Activated CD8-positive, alpha-beta memory T cell treated with anti-CD3 and anti-CD28 coated beads, Interleukin-2, amount 50 U/mL, for 24 hours (primary cell): ENCODE measurements around the gene TMEM256.

Experiments
- DNase-seq: peaks from one replicate; pipeline ENCODE4 v3.0.0-alpha.2; 2020; ENCODE audit errors: extremely low read depth

The TMEM256 gene

DNA sequence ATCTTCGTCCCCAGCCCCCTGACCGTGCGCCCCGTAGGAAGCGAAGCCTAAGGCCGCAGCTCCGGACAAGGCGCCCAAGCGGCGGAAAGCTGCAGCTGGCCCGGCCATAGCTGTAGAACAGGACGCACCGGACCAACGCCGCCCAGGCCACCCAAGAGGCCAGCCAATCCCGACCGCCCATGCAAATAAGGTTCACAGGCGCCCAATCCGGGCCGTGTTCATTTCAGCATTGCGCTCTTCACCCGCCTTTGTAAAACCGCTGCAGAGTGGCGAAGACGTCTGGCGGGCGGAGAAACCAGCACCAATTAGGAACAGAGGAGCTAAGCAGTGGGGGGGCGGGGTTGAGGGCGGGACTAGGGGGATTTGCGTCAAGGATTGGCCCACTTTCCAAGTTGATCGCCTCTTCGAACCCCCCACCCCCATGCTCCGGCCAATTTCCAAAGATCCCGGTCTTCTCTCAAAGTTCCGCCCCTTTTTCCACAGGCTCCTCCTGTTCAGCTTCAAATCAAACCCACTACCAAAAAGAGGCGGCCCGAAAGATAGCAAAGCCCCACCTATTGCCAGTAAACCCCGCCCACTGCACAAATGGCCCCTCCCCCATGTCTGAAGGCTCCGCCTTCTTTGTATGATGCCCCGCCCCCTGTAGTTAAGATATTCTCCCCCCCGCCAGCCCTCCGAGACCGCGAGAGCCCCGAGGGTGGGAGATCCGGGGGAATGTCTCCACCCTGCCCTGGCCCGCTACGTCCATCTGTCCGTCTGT is at the start of gene TMEM256:
Gene TMEM256 (minus strand): TSS at position 121 of the 760 bp plus-strand sequence. CDS start 13 bp downstream, at position 108.
- DNase-seq = peak; percentile 92

DNA sequence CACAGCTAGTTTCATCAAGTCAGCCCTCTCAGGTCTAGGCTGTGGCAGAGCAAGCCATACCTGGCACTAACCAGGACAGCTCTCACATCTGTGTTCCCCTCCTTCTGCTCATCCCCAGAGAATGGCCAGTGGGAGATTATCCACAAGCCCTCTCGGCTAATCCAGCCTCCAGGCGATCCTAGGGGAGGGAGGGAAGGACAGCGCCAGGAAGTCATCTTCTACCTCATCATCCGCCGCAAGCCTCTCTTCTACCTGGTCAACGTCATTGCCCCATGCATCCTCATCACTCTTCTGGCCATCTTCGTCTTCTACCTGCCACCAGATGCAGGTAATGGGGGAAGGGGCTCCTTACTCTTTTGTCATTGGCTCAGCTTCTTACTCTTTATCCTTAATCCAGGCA is 44.6 kb upstream of the TMEM256 start:
- no peak for DNase-seq

DNA sequence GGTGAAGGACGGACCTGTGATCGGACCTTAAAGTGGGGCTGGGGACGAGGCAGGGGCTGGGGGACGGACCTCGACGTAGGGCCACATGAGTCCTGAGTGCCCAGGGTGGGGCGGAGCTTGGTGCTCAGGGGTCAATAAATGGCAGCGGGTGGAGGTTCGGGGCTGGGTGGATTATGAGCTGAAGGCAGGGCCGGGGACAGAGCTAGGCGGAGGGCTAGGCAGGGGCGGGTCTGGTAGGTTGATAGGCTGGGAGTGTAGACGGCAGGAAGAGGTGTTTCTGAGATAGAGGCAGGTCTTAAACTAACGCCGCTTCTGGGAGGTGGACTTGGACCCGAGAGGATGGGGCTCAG is 41.7 kb upstream of the TMEM256 start:
- no peak for DNase-seq

DNA sequence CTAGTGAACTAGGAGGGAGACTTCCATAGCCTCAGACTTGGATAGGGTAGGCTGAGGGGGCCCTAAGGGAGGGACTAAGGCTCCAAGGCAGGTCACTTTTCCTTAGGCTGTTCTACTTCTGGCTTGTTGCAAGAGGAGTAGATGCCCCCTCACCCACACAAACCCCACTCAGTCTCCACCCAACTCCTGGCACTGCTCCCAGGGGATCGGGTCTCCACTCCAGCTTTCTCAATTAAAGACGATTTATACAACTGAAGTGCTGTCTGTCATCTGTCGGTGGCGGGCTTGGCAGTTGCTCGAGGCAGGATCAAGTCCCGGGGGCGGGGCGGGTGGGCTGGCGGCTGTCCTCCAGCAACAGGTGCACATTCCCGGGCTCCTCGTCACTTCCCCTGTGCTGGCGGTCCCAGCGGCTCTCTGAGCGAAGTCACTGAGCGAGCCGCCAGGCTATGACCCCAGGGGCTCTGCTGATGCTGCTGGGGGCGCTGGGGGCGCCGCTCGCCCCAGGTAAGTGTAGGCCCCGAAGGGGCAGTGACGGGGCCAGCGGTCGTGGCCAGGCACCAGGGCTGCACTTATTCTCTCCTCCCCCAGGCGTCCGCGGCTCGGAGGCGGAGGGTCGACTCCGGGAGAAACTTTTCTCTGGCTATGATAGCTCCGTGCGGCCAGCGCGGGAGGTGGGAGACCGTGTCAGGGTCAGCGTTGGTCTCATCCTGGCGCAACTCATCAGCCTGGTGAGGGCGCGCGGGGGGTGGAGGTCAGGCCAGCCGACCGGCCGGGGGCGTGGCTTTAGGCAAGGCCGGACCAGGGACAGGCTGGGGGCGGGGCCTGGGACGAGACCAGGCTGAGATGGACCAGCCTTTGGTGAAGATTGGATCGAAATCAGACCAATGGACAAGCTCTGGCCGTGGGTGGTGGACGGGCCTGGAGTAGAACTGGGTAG is 41.1 kb upstream of the TMEM256 start, which contains the start of gene CHRNB1:
Gene CHRNB1 (plus strand): TSS at position 380 of the 937 bp plus-strand sequence. CDS start 67 bp downstream, at position 447.
- DNase-seq = no peak

DNA sequence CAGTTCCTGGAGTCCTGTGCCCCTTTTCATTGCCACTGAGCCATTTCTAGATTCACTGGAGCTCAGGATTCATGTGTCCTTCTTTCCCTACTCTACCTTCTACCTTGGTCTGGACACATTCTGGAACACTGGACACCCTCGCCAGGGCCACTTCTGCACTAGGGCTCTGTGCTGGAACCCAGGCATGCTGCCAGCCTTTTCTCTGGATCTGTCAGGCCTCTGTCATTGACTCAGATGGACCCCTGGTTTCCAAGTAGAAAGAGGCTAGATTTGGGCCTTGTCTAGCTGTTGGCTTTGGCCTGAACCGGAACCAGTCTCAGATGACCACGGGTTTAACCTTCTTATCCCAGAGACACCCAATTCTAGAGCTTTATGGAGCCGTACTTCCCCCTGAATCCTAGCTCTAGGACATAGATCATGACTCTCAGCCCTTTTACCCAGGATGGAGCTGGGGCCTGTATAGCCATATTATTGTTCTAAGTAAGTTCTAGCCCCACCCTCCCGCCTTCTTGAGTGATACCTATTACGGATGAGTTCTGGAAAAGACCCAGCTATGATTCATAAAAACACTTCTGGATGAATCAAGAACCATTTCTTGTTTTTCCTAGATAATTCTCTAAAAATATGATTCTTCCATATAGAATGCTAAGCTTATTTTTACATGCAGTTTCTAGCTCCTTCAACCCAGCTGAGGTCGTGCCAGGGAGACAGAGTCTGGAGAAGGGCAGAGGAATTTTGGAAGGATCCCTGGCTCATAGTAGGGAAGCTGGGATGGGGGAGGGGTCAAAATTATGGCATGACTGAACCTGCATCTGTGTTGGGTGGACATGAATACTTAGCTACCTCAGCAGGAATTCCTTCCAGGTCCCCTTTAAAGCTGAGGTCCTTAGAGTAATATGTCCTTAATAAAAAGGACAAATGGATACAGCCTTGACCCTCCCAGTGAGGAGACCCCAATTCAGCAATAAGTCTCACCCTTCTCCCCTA is 39.9 kb upstream of the TMEM256 start:
- no peak for DNase-seq

DNA sequence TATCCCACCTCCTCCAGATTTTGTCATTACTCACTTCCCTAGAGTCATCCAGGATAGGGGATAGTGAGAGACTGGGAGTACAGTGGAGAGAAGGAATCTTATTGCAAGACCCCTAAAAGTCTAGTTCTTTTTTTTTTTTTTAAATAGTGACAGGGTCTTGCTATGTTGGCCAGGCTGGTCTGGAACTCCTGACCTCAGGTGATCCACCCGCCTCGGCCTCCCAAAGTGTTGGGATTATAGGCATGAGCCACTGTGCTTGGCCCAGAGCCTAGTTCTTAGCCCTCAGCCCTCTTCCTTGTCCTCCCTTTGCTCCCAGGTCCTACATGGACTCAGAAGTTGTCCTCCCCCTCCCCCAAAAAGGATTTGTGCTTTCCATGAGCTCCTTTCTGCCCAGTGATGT is 38.2 kb upstream of the TMEM256 start:
- no peak for DNase-seq

DNA sequence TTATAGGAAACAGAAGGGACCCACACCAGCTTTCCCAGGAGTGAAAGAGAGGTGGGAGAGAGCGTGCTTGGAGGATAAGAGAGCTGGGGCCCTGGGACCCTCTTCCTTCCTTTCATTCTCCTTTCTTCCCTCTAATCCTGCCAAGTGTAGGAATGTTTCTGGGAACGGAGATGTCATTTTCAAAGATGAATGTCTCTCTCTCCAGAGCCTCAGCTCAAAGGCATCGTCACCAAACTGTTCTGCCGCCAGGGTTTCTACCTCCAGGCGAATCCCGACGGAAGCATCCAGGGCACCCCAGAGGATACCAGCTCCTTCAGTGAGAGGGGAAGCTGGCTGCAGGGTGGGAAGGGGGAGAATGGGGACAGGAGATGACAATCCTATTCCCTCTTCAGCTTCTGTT is 37.4 kb upstream of the TMEM256 start:
- DNase-seq = no peak

DNA sequence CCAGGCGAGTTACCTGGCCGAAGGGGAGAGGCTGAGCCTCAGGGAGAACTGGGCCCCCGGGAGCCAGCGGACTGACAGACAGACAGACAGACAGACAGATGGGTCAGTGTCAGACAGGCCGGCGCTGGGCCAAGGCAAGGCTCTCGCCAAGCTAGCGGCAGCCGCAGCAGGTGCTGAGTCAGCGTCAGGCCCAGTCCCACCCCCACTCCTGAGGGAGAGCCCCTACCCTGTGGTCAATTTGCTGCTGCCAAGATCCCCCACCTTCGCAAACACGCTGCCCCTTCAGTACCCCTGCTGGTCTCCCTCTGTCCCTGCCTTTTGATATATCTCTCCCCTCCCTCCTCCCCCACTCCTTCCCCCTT is 36.9 kb upstream of the TMEM256 start:
- no peak for DNase-seq

DNA sequence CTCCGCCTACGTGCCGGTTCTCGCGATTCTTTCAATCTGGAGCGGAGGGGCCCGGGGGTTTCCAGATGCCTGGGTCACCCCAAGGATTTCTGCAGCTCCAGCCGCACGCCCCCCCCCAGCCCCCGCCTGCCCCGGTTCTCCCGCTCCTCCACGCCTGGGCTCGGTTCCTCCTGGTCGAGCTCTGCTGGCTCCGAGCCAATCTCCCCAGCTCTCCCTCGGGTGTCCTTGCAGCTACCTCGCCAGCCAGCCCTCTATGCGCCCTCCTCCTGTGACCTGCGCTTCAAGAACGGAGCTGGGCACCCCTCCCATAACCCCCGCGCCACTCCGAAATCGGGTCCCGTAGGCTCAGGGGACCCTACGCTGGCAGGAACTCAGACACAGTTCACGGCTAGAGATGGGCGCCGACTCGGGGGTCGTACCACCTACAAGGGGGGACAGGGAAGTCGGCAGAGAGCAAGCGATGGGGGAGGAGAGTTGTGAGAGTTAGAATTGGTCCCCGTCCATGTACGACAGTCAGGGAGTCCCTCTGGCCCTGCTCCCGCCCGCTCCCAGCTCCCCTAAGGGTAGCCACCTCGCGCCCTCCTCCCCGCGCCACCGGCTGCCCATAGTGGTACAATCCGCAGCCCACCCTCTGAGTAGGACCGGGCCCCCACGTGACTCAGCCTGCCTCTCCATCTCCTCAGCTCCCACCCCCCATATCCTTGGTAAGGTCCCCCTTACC is 36.4 kb upstream of the TMEM256 start:
- DNase-seq = no peak

DNA sequence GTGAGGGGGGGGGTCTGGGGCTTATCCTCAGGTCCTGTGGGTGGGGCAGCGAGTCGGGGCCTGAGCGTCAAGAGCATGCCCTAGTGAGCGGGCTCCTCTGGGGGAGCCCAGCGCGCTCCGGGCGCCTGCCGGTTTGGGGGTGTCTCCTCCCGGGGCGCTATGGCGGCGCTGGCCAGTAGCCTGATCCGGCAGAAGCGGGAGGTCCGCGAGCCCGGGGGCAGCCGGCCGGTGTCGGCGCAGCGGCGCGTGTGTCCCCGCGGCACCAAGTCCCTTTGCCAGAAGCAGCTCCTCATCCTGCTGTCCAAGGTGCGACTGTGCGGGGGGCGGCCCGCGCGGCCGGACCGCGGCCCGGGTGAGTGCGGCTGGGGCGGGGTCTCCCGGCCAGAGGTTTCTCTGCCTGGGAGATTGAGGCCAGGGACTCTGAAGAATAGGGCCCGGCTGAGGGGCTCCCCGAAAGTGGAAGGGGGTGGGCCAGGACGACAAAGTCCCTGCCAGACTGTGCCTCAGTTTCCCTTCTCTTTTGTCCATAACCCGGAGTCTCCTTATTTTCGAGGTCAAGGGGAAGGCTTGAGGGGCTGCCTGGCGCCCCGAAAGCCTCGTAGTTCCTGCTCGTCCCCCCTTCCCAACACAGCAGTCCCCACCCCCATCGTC is 35.7 kb upstream of the TMEM256 start, which contains the start of gene FGF11:
Gene FGF11 (plus strand): TSS at position 51 of the 651 bp plus-strand sequence. CDS start 109 bp downstream, at position 160.
- no peak for DNase-seq

DNA sequence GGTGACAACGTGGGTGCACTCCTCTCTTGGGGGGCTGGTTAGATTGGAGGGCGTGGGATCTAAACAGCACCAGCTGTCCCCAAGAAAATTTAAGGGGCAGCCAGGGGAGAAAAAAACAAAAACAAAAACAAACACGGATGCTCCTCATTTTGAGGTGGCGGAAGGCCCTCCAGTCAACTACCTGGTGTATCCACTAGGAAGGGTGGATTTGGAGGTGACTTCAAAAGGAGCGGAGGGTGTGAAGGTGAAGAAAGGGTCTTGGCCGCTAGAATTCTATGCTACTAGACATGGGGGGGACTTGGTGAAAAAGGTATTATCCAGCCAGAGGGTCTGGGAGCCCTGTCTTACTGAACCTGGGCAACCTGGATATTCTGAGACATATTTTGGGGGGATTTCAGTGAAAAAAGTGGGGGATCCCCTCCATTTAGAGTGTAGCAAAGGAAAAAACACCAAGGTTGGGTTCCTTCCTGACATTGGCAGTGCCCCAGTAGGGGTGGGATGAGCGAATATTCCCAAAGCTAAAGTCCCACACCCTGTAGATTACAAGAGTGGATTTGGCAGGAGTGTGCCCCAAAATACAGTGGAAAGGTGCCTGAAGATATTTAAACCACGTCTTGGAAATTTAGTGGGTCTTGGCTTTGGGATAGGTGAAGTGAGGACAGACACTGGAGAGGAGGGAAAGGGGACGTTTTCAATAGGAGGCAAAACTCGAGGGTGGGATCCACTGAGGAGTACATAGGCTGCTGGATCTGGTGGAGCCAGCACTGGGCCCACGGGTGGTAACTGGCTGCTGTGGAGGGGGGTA is 35.0 kb upstream of the TMEM256 start:
- no peak for DNase-seq

DNA sequence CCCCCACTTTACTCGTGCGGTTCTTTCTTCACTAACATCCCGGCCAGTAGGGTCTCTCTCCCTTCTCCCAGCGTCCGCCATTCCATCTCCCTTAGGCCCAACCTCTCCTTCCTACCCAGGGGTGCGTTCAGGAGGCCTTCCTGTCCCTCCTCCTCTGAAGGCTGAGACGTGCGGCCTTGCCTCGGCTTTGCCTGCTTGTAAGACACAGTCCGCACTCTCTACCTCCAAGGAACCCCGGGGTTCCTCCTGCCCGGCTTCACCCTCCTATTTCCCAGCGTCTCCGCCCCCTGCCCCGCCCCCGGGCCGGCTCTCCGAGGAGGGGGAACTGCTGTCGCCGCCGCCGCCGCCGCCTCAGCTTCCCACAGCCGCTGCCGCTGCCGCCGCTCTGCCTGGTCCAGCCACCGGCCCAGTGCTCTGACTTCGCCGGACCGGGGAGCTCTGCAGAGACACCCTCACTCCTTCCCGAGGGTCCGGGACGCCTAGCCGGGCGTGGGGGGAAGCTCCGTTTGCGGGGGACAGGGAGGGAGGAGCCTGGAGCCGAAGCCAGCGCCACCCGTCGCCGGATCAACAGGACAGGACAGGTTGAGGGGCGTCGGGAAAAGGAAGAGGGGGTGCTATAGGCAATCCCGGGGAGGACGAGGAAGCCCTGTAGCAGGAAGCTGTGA is 34.2 kb upstream of the TMEM256 start:
- peak; percentile 8 for DNase-seq

DNA sequence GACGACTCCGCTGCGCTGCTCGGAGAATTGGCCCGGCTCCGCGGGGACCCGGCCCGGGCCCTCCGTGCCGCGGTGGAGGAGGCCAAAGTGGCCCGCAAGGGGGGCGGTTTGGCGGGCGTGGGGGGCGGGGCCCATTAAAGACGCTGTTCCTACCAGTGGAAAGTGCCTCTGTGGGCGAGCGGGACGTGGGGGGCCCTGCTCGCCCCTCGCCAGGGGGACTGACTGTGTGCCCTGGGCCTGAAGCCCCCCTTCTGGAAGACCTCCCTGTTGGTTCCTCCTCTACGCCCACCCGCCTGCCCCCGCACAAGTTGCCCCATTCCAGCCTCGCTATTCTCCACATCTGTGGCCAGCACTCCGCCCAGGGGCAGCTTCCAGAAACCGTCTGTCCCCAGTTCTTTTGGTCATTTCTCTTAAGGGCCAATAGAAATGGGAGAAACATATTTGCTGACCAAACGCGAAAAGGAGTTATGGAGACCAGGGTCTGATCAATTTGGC is 33.5 kb upstream of the TMEM256 start:
- DNase-seq = no peak

DNA sequence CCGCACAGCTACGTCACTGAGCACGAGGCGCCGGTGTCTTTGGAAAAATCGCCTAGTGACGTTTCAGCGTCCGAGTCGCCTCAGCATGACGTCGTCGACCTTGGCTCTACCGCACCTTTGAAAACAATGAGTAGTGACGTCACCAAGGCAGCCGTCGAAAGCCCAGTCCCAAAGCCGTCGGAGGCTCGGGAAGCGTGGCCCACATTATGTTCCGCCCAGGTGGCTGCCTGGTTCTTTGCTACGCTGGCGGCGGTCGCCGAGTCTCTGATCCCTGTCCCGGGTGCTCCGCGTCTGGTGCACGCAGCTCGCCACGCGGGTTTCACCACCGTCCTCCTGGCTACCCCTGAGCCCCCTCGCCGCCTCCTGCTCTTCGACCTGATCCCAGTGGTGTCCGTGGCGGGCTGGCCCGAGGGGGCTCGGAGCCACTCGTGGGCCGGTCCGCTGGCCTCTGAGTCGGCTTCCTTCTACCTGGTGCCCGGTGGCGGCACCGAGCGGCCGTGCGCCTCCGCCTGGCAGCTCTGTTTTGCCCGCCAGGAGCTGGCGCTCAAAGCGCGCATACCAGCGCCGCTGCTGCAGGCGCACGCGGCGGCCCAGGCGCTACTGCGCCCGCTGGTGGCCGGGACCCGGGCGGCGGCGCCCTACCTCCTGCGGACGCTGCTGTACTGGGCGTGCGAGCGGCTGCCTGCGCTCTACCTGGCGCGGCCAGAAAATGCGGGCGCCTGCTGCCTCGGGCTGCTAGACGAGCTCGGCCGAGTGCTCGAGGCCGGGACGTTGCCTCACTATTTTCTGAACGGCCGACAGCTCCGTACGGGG is 32.9 kb upstream of the TMEM256 start:
- DNase-seq = peak; percentile 34

DNA sequence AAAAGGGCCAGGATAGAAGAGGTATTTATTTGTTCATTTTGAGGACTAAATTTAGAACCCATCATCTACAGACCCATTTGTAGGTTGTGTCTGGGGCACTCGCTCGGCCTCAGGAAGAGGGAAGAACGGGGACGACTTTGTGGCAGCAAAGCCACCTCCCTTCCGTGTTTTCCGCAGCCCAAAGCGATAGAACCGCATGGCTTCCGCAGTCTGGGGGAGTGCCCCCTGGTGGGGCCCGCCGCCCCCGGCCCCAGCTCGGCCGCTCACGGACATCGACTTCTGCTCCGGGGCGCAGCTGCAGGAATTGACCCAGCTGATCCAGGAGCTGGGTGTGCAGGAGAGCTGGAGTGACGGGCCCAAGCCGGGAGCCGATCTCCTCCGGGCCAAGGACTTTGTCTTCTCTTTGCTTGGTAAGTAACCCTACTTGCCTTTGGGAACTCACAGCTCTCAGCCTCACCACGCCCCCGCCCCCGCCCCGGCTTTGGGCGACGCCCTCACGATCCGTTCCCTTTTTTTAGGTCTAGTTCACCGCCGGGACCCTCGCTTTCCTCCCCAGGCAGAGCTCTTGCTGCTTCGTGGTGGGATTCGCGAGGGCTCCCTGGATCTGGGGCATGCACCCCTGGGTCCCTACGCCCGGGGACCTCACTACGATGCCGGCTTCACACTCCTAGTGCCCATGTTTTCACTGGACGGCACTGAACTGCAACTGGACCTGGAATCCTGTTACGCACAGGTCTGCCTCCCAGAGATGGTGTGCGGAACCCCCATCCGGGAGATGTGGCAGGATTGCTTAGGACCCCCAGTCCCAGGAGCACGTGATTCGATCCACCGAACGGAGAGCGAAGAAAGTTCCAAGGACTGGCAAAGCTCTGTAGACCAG is 32.0 kb upstream of the TMEM256 start:
- no peak for DNase-seq

DNA sequence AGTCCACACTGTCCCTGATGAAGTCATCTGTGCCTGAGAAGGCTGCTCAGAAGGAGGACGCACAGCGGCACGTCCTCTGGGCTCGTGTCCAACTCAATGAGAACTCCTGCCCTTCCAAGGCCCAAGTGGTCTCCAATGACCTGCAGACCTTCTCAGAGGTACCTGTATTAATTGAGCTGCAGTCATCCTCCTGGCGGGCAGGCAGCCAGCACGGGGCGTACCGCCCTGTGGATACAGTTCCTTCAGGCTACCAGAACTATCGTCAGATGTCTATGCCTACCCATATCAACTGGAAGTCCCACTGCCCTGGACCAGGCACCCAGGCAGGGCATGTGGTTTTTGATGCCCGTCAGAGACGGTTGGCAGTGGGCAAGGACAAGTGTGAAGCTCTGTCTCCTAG is 28.4 kb upstream of the TMEM256 start:
- DNase-seq = no peak

DNA sequence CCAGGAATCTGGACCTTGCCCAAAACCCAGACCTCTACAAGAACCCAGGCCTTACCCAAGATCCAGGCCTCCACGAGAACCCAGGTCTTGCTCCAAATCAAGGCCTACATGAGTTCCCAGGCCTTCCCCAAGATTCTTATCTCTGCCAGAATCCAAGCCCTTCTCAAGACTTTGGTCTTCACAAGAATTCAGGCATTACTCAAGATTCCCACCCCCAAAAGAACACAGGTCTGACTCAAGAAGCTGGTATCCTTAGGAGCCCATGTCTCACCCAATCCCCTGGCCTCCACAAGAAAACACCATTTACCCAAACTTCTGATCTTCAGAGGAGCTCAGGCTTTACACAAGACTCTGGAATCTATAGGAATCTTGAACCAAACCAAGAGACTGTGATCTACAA is 27.3 kb upstream of the TMEM256 start:
- no peak for DNase-seq
